ENCODE measurements around the gene NRP2.

NRP2 gene

DNA sequence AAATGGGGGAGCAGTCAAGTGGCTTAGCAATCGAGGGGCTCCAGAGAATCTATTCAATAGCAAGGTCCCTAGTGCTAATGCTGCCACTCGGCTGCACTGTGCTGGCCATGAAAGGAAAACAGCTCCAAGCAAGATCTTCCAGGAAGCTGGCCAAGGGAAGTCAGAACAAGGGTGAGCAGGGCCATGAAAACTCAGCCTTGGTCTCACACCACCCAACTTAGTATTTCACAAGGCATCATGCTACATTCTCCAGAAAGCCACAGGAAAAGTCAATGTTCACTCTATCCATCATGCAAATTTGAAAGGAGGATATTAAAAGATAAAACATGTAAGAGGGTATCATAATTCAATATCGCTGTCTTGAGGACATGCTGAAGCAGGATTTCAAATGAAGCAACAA is 35.7 kb downstream of the NRP2 start:
- TF ChIP-seq CTCF (IDR thresholded peaks at IDR 0.05) = no peak
- no peak for DNase-seq (ENCODE audit: low spot score)
- no peak overlapping the region for H3K27ac ChIP-seq

DNA sequence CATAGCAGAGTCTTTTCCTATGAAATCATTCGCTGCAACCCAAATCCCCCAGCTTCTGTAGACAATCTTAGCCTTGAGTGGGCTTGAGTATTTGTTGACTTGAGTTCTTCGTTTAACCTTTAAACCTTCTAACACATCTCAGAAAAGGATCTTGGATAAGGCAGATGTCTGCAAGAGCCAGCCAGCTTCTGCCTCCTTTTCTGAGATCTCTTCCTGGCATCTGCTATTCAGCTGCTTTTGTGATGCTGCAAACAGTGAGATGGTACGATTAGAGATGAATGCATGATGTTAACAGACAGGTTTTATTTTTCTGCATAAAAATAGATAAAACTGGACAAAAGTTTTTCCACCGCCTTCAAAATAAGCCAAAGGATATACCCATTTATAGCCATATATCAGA is 37.5 kb downstream of the NRP2 start:
- DNase-seq (ENCODE audit: low spot score) = no peak
- no peak overlapping the region for H3K4me3 ChIP-seq
- no peak for TF ChIP-seq CTCF (IDR thresholded peaks at IDR 0.05)
- no peak overlapping the region for H3K27ac ChIP-seq

More for the DNA sequence above, 35.7 kb downstream of the NRP2 start:
- H3K4me3 ChIP-seq = no peak overlapping the region

DNA sequence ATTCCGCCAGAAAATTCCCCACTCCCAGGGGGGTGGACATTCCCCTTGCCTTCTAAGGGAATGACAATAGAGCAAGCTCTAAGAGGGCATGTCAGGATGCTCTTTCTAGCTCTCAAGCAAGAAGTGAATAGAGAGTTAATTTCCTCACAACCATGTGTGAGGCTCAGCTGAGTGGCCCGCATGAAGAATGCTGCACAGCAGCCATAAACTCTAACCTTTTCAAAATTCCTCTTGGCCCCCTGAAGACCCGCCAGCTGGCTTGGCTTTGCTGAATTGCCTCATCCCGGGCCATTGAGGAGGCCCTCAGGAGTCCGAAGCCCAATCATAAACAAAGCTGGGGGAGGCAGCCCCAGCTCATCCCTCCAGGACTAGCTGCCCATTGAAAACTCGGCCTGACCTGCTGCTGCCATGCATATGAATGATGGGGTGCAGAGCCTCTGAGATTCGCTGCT is 38.2 kb downstream of the NRP2 start:
- Histone ChIP-seq H3K27ac (no peak overlapping the region), H3K4me3 (no peak overlapping the region)
- no peak for TF ChIP-seq CTCF (IDR thresholded peaks at IDR 0.05)
- DNase-seq (ENCODE audit: low spot score) = no peak

DNA sequence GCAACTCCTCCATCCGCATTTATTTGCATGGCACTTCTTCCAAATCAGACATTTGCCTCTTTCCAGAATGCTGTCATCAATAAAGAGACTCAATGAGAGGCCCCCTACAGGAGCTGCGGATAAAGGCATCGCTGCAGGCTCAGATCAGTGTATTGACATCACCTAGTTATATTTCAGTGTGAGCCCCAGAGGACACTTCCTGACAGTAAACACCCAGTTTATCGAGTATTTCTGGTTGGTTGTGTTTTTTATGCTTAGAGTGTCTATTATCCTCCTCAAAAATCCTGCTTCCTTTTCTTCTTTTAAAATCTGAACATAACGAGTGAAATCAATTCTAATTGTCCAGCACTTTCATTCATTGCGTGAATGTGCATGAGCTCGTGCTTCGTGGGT is 38.8 kb downstream of the NRP2 start:
- Histone ChIP-seq H3K27ac (no peak overlapping the region), H3K4me3 (no peak overlapping the region)
- no peak for DNase-seq (ENCODE audit: low spot score)
- no peak for TF ChIP-seq CTCF (IDR thresholded peaks at IDR 0.05)

DNA sequence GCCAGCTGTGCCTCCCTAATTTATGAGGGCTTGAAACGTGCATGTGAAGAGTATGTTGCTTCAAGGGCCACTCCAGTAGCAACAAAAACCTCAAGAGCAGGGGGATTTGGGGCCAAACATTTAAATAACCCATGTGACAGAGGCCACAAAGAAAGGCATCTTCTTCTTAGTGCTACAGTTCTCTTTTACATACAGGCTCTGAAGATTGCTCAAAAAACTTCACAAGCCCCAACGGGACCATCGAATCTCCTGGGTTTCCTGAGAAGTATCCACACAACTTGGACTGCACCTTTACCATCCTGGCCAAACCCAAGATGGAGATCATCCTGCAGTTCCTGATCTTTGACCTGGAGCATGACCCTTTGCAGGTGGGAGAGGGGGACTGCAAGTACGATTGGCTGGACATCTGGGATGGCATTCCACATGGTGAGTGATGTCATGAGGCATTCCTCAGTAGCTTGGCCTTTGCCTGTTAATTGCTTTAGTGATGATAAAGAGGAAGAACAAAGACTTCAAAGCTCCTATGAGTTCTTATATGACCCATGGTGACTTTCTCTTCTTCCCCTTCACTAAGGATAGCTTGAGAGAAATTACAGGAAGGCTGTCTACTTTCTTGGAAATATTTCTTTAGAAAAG is 40.1 kb downstream of the NRP2 start:
- Histone ChIP-seq H3K4me3 (no peak overlapping the region), H3K27ac (no peak overlapping the region)
- DNase-seq (ENCODE audit: low spot score) = no peak
- no peak for TF ChIP-seq CTCF (IDR thresholded peaks at IDR 0.05)

DNA sequence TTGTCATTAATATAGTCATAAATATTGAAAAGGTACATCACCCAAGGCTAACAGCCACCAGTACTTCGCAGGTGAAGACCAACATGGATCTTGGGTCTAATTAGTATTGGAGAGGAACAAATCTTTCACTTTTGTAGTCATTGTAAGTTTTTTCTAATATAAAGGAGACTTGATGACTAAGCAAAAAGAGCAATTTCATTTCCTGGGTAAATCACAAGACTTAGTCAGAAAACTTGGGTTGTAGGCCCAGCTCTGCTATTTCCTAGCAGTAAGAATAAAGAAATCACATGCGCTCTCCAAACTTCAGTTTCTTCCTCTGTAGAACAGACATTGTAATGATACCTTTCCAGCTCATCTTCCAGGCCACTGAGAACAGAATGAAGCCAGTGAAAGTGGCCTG is 40.9 kb downstream of the NRP2 start:
- no peak for DNase-seq (ENCODE audit: low spot score)
- no peak for TF ChIP-seq CTCF (IDR thresholded peaks at IDR 0.05)
- Histone ChIP-seq H3K27ac (no peak overlapping the region), H3K4me3 (no peak overlapping the region)

DNA sequence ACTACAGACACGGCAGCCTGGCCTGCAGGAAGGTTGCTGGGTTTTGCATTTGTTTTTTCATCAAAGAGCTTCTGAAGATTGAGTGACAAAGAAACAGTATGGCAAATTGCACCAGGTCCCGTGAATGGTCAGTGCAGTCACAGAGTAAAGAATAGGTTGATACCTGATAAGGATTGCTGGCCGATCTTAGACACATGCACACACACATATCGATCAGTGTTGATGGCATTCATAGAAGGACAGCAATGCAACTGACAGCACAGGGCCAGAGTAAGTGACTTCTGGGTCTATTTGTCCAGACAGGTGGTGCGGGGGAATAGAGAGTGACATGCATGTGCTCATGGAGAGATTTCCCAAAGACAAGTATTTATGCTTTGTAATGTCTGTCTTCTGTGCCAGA is 42.8 kb downstream of the NRP2 start:
- no peak for DNase-seq (ENCODE audit: low spot score)
- no peak overlapping the region for H3K27ac ChIP-seq

More for the DNA sequence above, 42.8 kb downstream of the NRP2 start:
- no peak for TF ChIP-seq CTCF (IDR thresholded peaks at IDR 0.05)
- no peak overlapping the region for H3K4me3 ChIP-seq
